Fibroblast of villous mesenchyme (primary cell): Measurements from ENCODE around the gene KRTAP9-3. TPM values are rescaled to one million over a fixed set of nuclear protein-coding genes. Genes with fewer than 3 reads are reported as not detected.
"Not testable (repeated sequence)": the region's sequence is repeated elsewhere in the genome, so short reads cannot be mapped to it uniquely, and the experiment has no call there.

Experiments used
- DNase-seq: peaks from one replicate; pipeline ENCODE4 v3.0.0-alpha.2; 2010; ENCODE audit warnings: low read depth
- H3K4me3 ChIP-seq: 2 replicates; pipeline ENCODE4 v1.5.1; 2011; ENCODE audit warnings: low read depth, mild to moderate bottlenecking, low read length
- CTCF ChIP-seq: IDR thresholded peaks from 2 replicates; pipeline ENCODE4 v1.5.1; 2012; ENCODE audit warnings: low read depth, mild to moderate bottlenecking, low read length; ENCODE audit not compliant: insufficient read depth
- total RNA-seq: library from RNA; depleted of rRNA; stranded (reverse); fragments of >200 nt; gene quantifications from 2 replicates; pipeline ENCODE4 v1.2.3, GENCODE V29; 2012

KRTAP9-3 gene
- total RNA-seq, 1 donor = not detected

- no peak for TF ChIP-seq CTCF
- DNase-seq = no peak
- H3K4me3 ChIP-seq = no peak overlapping the region
Observed at GRCh38 chr17:41256291-41256685, 24.0 kb downstream of the KRTAP9-3 start.

DNA sequence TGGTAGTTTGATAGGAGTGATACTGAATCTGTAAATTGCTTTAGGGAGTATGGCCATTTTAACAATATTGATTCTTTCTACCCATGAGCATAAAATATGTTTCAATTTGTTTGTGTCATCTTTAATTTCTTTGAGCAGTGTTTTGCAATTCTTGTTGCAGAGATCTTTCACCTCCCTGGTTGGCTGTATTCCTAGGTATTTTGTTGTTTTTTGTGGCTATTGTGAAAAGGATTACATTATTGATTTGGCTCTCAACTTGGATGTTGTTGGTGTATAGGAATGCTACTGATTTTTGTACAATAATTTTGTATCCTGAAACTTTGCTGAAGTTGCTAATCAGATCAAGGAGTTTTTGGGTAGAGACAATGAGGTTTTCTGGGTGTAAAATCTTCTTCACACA is 26.2 kb downstream of the KRTAP9-3 start:
- H3K4me3 ChIP-seq = no peak overlapping the region
- no peak for TF ChIP-seq CTCF
- DNase-seq = peak; percentile 12

GRCh38 chr17:41263212-41263611 is 31.0 kb downstream of the KRTAP9-3 start:
- H3K4me3 ChIP-seq = no peak overlapping the region
- no peak for DNase-seq
- no peak for TF ChIP-seq CTCF

- DNase-seq = no peak
- H3K4me3 ChIP-seq = no peak overlapping the region
- TF ChIP-seq CTCF = no peak
Observed at GRCh38 chr17:41264599-41264998, 32.4 kb downstream of the KRTAP9-3 start.

DNA sequence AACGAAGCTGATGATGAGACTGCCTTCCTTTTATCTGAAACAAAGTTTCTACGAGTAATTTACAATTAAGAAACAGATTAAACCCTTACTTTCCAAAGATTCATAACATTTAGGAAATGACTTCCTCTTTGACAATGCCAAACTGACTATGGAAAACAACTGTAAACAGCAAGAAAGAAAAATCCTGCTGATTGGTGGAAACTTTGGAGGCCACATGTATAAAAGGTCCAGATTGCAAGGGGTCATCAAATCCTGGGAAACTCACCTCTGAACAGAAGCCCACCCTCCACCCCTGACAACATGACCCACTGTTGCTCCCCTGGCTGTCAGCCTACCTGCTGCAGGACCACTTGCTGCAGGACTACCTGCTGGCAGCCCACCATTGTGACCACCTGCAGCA is 32.8 kb downstream of the KRTAP9-3 start, which contains the start of gene KRTAP9-6:
KRTAP9-6 (plus strand) TSS at position 301 of the 400 bp plus-strand sequence; CDS start at position 301, 0 bp downstream.
- TF ChIP-seq CTCF = no peak
- DNase-seq = no peak
- no peak within 1 kb of the TSS for H3K4me3 ChIP-seq

GRCh38 chr17:41267711-41268110 is 35.5 kb downstream of the KRTAP9-3 start:
- no peak for DNase-seq
- no peak overlapping the region for H3K4me3 ChIP-seq
- no peak for TF ChIP-seq CTCF

GRCh38 chr17:41271323-41271722 is 39.1 kb downstream of the KRTAP9-3 start:
- not testable (repeated sequence) for H3K4me3 ChIP-seq, DNase-seq
